HG03066 (cell line): ENCODE data around the gene CREBL2.

Experiments
- ATAC-seq: cut with Tn5 transposase; IDR thresholded peaks from one replicate; pipeline ENCODE4 v1.9.1; 2021; ENCODE audit warnings: low read depth; ENCODE audit not compliant: unreplicated experiment

The CREBL2 gene

GRCh38 chr12:12669020-12669419, 57.3 kb downstream of the CREBL2 start:
- no peak for ATAC-seq

DNA sequence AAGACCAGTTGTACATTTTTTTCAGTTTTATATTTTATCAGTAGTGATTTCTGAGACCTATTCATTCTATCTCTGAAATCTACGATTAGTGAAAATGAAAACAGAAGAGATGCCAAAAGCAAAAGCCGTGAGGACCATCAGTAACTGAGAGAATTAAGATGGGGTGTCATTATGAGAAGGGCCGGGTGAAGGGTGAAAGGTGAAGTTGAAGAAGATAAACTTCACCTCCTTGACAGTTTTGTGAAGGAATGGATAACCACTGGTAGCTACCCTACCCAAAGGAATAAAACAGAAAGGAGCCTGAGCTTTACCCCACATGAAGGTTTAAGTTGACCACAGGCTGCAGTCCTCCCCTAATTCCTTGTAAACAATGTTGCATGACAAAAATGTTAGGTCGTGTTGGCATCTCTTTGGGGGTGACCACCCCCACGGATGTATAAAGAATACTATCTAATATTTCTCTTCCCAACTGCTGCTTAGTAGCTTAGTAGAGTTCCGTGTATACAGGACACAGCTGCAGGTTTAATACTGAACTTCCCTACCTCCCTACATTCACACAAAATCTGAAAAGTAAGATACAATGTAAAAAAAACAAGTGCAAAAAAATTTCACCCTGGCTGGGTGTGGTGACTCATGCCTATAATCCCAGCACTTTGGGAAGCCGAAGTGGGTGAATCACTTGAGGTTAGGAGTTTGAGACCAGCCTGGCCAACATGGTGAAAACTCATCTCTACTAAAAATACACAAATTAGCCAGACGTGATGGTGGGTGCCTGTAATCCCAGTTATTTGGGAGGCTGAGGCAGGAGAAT, 60.4 kb downstream of the CREBL2 start:
- ATAC-seq, result no peak

GRCh38 chr12:12673296-12673695, 61.6 kb downstream of the CREBL2 start:
- no peak for ATAC-seq

- no peak for ATAC-seq
Observed at GRCh38 chr12:12676605-12677004, 64.9 kb downstream of the CREBL2 start.

DNA sequence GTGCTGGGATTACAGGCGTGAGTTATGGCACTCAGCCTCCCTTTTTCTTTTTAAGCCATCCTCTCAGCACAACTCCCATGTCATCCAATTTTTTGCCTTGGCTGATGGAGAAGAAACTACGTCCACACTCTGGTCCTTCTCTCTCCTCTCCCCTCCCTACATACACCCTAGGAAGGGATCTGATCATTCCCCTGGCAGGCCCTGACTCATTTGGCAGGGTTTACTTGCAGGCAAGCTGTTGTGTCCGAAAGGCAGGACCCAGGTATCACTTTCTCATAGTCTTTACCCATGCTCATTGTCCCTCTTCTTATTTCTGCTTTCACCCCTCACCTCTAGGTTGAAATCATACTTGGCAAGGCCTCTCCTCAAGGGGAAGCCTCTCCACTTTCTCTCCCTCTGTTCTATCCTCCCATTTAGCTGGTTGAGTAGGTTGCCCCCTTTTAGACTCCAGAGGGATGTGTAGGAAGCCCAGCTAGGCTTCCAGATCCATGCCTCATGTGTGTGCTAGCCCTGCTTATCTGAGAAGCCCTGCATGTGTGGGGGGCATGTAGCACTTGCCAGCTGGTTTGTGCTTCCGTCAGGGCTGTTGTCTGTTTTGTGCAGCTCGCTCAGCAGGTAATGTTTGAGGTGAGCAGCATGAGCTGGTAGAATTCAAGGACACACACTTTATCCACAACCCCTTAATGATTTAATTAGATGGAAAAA, 69.5 kb downstream of the CREBL2 start:
- ATAC-seq, result no peak

DNA sequence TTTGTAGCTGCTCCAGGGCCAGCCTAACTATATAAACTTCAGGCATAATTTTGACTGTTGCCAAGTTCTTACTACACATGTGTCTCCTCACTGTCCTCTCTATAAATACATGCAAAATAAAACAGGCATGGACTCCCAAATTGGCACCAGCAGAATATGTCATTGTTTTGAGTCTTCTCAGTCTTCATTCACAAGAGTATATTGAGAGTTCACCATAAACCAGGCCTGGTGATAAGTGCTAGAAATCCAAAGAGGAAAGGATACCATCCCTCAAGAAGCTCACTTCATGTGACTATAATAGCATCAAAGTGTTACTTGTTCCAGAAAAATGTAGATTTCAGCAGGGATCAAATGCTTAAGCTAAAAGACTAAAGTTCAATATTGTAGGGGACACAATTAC, 70.6 kb downstream of the CREBL2 start:
- ATAC-seq, result no peak

DNA sequence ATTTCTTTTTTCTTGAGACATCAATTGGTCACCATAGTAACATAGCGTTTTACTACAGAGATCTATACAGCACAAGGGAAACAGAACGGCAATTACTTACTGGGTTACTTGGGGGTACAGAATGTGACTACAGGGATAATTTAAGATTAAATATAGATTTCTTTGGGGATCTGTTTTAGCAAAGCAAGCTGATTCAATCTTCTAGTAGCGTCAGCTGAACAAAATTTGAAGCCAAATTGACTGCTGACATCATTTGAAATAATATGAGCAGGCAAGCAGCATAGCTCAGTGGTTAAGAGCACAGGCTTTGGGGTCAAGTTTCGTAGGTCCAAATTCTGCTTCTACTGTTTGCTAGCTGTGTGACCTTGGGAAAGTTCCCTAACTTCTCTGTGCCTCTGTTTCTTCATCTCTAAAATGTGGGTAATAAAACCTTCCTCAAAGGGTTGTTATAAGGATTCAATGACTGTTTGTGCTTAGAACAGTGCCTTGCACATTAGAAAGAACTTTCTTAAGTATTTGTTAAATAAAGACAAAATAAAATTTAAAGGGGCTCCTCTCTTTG, 71.5 kb downstream of the CREBL2 start:
- no peak for ATAC-seq

GRCh38 chr12:12683725-12684124, 72.0 kb downstream of the CREBL2 start:
- no peak for ATAC-seq

DNA sequence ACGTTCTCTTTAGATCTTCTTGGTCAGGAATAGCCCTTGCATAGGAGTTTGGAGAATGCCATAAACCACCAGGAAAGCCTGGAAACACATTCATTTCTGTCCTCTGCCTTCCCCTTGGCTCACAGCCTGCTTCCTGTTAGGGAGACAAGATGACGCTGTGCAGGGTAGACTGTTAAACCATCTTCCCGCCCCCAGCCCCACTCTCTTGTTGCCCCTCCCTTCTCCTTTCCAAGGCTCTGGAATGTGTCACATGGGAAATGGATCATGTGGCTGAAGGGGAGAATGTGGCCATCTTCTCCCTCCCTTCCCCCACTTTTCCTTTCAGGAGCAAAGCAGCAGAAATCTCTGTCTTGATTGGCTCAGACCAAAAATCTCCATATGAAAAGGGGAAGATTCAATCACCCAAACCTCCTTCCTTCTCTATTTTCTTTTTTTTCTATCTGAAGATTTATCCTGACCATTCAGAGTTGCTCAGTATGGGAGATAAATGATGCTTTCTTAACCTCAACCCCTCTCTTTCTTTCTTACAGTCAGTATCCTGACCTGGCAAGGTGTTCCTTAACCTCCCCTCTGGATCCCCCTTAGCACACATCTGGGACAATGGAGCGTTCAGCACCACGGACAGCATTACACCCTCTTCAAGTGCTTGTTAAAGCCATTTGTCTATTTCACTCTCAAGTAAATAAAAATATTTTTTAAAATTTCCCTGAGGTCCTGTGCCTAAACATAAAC, 72.9 kb downstream of the CREBL2 start:
- no peak for ATAC-seq

- no peak for ATAC-seq
Observed at GRCh38 chr12:12685305-12685704, 73.6 kb downstream of the CREBL2 start.

- no peak for ATAC-seq
Observed at GRCh38 chr12:12686472-12686871, 74.8 kb downstream of the CREBL2 start.

GRCh38 chr12:12686925-12687324, 75.2 kb downstream of the CREBL2 start:
- no peak for ATAC-seq

- no peak for ATAC-seq
Observed at GRCh38 chr12:12689647-12690300, 78.1 kb downstream of the CREBL2 start.

- ATAC-seq, result no peak
Observed at GRCh38 chr12:12691549-12691948, 79.9 kb downstream of the CREBL2 start.

DNA sequence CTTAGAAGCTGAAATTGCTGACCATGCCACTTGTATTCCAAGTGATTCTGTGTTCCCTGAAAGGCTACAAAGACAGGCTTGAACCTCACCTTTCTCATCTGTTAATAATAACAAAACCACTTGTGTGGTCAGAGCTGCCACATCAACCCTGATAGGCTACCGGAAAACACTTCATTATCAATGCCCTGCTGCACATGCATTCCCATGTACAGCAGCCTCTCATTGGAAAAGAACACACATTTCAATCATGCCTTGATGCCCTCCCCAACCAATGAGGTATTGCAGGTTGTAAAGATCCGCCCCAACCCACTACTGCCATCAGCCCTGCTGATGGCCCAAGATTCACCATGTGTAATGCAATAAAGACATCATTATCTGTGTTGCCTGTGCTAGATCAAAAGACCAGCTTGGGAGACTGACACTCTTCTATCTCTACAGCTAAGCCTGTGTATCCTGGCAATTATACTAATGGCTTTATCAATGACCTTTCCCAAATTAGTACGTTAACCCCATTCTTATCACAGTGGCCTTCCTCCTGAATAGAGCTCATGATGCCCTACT, 81.5 kb downstream of the CREBL2 start:
- ATAC-seq, result no peak
